NCI-H1092 treated with DMSO at 0.1 percent for 48 hours (cell line): ENCODE measurements around the gene LCE2C.

ENCODE experiments used
- DNase-seq: peaks from one replicate; lab custom pipeline; 2025; lab: John Stamatoyannopoulos, UW

LCE2C gene

GRCh38 chr1:152725261-152725660, 50.2 kb downstream of the LCE2C start:
- DNase-seq: no peak
